HG02973 (cell line): Measurements from ENCODE around the gene FMN2.

Experiments
- ATAC-seq: cut with Tn5 transposase; IDR thresholded peaks from one replicate; pipeline ENCODE4 v1.9.1; 2021; ENCODE audit warnings: moderate library complexity; ENCODE audit not compliant: unreplicated experiment

FMN2 gene

GRCh38 chr1:240096974-240097373 lies 5.3 kb downstream of the FMN2 start:
- ATAC-seq, result no peak

- no peak for ATAC-seq
Measured at GRCh38 chr1:240098534-240098933, 6.9 kb downstream of the FMN2 start.

DNA sequence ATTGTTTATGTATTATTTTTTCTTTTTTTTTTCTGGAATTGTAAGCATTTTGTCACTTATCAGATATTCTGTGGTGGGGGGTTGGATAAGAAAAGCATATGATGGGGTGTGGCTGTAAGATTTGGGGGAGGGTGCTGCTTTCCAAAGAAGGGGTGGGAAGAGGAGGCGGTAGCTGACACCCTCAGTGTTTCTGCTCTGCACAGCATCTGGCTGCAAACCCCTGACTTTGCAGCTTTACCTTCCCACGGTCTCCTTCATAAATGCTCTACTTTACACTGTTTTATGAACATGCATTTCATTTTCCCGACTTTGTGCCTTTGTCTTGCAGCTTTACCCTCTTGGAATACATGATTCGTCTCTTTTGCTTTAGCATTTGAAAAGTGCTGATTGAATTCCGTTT lies 7.6 kb downstream of the FMN2 start:
- no peak for ATAC-seq

GRCh38 chr1:240099748-240100147 lies 8.1 kb downstream of the FMN2 start:
- no peak for ATAC-seq

DNA sequence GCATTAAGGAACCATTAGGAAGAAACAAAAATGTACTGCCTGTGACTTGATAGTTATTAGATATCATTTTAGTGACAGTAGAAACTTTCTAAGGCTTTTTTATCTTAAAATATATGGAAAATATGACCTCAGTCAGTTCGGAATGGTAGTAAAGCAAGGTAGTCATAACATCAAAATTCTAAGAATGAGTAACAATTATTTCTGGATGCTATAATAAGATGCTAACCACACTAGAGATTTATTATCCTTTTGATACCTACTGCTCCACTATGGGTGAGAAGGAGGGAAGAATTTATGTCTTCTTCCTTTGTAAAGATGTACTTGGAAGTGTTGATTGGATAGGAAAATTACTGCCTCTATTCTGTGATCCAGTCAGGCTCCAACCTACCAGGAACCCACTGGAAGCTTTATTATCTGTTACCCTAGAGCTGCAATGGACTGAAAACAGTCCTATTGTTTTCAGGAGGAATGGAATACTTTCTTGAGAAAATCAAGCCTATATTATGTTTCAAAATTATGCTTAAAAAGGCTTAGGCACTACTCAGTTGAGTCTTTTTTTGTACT lies 8.8 kb downstream of the FMN2 start:
- no peak for ATAC-seq

- no peak for ATAC-seq
Measured at GRCh38 chr1:240101306-240101705, 9.6 kb downstream of the FMN2 start.

DNA sequence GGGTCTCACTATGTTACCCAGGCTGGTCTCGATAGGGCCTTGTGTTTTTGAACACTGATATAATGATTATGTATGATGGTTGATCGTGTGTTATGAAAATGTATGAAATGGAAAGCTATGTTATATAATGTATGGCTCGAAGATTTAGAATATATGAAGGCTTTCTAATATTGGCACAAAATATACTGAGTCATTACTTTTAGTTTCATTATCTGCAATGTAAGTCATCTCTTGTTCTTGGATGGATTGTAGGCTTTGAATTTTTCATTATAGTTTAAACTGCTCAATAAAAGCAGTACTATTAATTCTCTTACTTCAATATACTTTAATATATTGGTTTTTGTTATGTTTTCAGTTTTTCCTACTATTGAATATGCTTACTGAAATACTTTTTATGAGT lies 10.1 kb downstream of the FMN2 start:
- ATAC-seq, result no peak

DNA sequence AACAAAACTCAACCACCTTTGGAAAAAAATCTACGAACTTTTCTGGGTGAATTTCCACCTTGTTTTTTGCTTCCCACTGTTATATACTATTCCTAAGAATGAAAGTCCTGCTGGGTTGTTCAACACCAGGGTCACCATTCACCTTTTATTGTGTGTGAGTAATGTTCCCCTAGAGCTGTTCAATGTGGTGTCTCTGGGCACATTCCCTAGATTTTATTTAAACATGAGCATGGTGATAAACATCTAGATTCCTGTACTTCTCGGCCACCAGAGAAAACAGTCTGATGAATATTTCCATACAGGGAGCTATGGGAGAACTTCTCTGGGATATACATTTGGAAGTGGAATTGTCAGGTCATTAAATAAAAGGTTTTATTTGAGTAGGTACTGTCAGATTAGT lies 13.0 kb downstream of the FMN2 start:
- ATAC-seq, result no peak

GRCh38 chr1:240107058-240107684 lies 15.5 kb downstream of the FMN2 start:
- ATAC-seq, result no peak

DNA sequence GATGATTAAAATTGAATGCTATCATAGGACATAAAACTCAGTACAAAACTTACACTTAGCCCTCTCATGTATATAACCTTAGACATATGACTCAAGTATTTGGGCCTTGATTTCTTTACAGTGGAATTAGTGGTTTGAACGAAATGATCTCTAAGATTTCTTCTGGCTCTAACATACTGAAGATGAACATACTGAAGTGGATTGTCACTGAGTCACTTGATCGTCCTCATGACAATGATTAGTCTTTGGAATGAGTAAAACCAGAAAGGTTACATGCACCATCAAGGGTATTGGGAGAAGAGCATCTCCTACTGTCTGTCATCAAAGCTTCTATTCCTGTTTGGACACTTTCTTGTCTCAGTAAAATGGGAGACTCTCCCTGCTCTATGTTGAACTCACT lies 17.4 kb downstream of the FMN2 start:
- ATAC-seq, result no peak

DNA sequence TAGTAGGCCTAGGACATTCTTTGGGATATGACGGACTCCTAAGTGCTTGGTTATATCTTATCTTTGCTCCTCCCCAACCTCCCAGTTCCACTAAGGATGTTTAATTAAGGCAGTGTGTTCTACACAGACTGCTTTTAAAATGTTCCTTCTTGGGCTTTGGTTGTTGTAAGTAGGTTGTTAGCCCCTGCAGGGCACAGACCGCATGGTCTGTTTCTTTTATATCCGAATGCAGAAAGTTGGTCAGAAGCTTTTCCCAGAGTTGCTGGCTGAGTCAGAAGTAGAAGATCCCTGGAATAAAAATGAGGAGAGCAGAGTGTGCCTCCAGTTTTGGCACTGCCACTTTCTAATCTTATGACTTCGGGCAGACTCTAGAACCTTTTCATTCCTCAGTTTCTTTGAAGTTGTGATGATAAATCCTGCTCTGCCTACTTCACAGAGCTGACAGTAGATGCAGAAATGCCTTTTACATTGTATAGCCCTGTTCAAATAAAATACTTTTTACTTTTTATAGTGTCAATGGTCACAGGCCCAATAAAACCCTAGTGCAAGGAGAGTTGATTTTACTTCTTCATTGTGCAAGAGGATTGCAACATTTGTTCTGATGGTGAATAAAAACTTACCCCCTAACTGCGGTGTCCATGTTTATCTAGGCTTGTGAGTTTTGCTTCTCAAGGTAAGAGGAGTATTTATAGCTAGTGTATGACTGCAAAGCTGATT lies 18.4 kb downstream of the FMN2 start:
- ATAC-seq, result no peak

GRCh38 chr1:240111558-240111957 lies 19.9 kb downstream of the FMN2 start:
- no peak for ATAC-seq

DNA sequence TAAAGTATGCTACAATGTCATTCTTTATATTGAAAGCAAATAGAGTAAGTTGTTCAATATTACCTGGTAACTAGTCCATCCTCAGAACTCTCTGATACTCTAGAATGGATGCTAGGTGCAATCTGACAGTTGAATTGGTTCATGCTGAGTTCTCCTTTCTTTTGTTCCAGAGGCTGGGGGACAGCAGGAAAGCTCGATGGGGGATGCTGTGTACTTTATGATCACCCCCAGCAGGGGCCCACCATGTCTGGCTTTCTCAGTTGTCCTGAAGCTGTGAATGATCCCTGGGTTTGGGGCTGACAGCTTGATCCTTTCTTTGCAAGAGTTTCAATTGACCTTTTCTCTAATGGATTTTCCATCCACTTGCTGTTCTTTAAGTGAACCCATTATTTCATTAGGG lies 22.5 kb downstream of the FMN2 start:
- no peak for ATAC-seq

GRCh38 chr1:240115831-240116230 lies 24.1 kb downstream of the FMN2 start:
- ATAC-seq, result no peak

- no peak for ATAC-seq
Measured at GRCh38 chr1:240116831-240117769, 25.4 kb downstream of the FMN2 start.

- ATAC-seq, result no peak
Measured at GRCh38 chr1:240117930-240118329, 26.2 kb downstream of the FMN2 start.

GRCh38 chr1:240122639-240123613 lies 31.2 kb downstream of the FMN2 start:
- ATAC-seq, result no peak

- no peak for ATAC-seq
Measured at GRCh38 chr1:240126821-240127220, 35.1 kb downstream of the FMN2 start.

GRCh38 chr1:240128366-240128765 lies 36.7 kb downstream of the FMN2 start:
- ATAC-seq, result no peak

GRCh38 chr1:240134113-240134512 lies 42.4 kb downstream of the FMN2 start:
- no peak for ATAC-seq
